NCI-H2029 treated with DMSO at 0.1 percent for 48 hours (cell line): ENCODE results near the gene STRAP.
"Not testable (repeated sequence)": the region's sequence is repeated elsewhere in the genome, so short reads cannot be mapped to it uniquely, and the experiment has no call there.

Source experiments
- DNase-seq: peaks from one replicate; lab custom pipeline; 2025; lab: John Stamatoyannopoulos, UW

Gene STRAP

DNA sequence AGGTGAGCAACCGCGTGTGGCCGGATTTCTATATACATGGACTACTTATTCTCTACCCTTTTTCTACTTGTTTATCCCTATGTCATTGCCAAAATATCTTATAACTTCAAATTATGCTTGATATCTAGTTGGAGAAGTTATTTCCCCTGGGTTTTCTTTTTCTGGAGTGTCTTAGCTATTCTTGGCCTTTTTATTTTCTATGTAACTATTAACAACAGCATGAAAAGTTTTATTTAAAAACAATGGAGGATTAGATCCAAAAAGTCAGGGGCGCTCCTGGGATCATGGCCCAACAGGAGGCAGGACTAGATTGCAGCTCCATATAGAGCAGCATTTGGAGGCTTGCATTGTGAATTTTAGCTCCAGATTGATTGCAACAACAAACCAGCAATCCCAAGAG is 8.6 kb upstream of the STRAP start:
- no peak for DNase-seq

DNA sequence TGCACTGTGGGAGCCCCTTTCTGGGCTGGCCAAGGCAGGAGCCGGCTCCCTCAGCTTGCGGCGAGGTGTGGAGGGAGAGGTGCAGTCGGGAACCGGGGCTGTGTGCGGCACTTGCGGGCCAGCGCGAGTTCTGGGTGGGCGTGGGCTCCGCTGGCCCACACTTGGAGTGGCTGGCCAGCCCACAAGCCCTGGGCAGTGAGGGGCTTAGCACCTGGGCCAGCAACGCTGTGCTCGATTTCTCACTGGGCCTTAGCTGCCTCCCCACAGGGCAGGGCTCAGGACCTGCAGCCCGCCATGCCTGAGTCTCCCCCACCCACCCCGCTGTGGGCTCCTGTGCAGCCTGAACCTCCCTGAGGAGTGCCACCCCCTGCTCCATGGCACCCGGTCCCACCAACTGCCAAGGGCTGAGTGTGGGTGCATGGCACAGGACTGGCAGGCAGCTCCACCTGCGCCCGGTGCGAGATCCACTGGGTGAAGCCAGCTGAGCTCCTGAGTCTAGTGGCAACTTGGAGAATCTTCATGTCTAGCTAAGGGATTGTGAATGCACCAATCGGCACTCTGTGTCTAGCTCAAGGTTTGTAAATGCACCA is 7.5 kb upstream of the STRAP start:
- DNase-seq, result not testable (repeated sequence)

GRCh38 chr12:15875863-15876262 is 6.3 kb upstream of the STRAP start:
- no peak for DNase-seq

GRCh38 chr12:15879413-15879812 is 2.8 kb upstream of the STRAP start:
- DNase-seq, result no peak

- peak; percentile 20 for DNase-seq
Observed at GRCh38 chr12:15880721-15881120, 1.5 kb upstream of the STRAP start.

DNA sequence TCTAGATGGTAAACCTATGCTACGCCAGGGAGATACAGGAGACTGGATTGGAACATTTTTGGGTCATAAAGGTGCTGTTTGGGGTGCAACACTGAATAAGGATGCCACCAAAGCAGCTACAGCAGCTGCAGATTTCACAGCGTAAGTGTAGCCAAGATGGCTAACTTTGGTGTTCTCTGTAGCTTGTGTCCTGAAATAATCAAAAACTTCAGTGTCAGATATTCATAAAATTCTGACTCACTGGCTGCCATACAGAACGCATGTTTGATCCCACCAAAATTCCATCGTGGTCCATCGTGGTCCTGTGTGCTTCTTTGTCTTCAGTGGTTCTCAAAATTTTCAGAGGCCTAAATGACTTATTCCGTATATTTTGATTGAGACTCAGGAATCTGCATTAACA is 1.3 kb downstream of the STRAP start:
- DNase-seq, result no peak

GRCh38 chr12:15886372-15887042 is 4.3 kb downstream of the STRAP start:
- peak; percentile 90 for DNase-seq

DNA sequence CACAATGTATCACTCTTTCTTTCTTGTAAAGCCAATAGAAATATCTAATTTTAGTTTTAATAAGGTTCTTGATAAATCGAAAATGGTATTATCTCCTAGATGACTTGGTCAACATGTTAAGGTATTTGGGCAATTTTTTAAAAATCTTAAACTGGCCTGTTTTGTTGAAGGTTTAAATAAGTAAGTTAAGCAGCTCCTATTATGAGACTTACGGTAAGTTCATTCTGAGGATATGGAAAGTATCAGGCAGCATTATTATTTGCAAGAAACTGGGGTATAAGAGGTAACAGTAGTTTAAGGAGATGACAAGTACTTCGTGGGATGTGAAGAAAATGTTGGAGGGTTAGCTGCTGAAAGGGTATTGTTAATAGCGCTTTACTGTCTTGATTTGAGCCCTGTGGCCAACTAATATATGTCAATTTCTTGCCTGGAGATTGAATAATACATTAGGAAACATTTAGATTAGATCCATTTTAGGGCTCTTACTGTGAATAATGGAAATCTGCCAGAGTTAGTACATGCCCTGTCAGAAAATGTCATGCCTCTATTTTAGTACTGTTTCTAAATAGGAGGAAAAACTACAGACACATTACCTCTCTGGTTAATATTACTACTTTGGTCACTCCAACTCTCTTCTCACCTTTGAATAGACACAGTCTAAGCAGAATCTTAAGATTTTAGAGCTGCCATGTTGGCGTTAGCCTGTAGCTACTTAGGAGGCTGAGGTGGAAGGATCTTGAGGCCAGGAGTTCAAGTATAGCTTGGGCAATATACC is 5.0 kb downstream of the STRAP start:
- no peak for DNase-seq

DNA sequence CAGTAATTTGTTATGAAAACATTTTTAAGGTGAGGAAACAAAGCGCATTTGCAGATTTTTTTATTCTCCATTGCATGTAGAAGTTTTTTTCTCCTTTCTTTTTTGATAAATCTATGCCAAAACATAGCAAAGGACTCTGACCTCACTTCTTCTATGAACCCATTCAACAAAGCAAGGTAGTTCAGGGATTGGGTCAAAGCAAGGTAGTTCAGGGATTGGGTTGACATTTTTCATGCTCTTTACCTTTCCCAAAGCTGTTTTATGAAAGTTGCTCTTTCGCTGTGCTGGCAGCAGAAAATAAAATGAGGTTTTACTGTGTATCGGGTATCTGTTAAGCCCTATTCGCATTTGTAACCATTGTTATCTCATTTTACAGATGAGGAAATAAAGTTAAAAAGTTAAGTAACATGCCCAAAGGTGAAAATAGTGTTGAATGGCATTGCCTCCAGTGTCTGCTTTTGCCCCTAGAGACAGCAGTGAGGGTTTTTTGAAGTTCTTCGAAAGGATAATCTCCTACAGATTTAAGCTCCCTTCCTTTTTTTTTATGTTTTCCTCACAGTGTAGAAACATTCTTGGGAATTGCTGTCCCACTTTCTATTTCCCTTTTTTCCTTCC is 10.6 kb downstream of the STRAP start:
- DNase-seq, result no peak

GRCh38 chr12:15893260-15893659 is 11.1 kb downstream of the STRAP start:
- DNase-seq, result no peak

GRCh38 chr12:15896867-15897266 is 14.7 kb downstream of the STRAP start:
- DNase-seq, result no peak

GRCh38 chr12:15897433-15897832 is 15.2 kb downstream of the STRAP start:
- no peak for DNase-seq

DNA sequence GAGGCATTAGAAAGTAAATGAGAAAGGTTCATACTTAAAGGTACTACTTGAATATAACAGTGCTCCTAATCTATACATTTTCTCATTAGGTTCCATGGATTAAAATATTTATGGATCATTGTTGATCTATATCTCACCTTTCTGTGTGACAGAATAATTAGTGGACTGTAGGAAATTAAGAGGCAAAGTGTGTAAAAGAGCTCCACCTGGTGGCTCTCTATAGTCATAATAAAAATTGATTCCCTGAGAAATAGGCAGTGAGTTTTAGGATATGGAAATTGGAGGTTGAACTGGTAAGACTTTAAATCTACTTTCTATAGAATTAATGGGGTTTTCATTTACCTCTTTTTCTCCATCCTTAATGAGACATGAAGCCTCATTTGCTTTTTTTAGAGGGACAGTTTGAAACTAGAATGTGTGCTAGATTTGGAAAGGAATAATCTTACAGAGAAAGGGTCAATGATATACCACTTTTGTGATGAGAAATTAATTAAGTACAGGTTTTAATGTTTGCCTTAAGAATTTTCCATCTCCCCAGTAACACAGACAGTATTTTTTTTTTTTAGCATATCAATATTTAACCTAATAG is 17.2 kb downstream of the STRAP start:
- DNase-seq, result peak; percentile 12

GRCh38 chr12:15904378-15904920 is 22.3 kb downstream of the STRAP start:
- DNase-seq, result no peak

GRCh38 chr12:15910468-15910863 is 28.3 kb downstream of the STRAP start:
- no peak for DNase-seq

DNA sequence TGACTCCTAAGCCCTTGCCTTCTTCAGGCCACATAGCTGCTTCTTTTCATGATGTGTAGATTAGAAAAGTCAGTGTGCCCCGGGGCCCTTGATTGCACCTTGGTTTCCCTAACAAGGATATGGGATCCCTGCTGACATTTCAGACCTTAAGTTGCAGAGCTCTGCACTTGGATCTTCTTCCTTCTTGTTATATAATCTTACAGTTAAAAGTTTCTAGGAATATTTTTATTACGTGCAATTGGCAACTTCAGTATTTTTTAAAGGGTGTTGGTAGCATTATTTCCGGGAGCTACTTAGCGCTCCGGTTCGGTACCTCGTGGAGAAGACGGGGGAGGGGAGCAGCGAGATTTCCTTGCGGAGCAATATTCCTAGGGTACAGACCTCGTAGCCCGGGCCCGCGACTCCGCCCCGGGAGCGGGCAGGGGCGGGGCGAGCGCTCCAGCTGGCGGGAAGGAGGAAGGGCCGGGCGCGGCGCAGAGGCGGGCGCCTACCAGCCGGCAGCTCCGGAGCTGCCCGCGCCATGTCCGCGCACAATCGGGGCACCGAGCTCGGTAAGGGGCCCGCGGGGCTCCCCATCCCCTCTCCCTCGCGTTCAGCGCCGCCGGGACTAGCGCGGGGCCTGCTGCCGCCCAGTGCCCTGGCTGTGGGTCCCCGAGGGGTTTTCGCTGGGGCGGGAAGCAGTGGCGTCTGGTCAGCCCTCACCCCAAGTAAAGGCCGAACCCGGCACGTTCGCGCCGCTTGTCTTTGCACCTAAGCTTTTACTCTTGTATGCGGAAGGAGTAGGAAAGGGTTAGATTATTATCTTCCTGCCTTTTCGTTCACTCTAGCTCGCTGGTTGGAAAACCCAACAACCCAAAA is 28.9 kb downstream of the STRAP start, which contains the start of gene DERA:
DERA (plus strand) TSS at position 469 of the 858 bp plus-strand sequence; CDS start at position 521, 52 bp downstream.
- peak; percentile 46 for DNase-seq

DNA sequence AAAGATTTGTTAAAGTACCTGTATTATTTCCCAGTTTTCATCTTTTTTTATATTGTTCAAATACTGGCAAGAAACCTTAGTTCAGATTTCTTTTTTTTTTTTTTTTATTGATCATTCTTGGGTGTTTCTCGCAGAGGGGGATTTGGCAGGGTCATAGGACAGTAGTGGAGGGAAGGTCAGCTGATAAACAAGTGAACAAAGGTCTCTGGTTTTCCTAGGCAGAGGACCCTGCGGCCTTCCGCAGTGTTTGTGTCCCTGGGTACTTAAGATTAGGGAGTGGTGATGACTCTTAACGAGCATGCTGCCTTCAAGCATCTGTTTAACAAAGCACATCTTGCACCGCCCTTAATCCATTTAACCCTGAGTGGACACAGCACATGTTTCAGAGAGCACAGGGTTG is 29.7 kb downstream of the STRAP start:
- not testable (repeated sequence) for DNase-seq

DNA sequence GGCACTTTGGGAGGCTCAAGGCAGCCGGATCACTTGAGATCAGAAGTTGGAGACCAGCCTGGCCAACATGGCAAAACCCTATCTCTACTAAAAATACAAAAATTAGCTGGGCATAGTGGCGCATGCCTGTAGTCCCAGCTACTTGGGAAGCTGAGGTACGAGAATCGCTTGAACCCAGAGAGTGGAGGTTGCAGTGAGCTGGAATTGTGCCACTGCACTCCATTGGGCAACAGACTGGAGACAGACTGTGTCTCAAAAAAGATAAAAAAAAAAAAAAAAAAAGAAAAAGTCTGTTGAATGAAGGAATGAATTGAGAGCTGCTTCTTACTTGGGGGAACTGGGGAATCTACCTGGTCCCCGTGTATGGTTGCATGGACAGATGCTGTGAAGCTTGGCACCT is 31.9 kb downstream of the STRAP start:
- DNase-seq, result not testable (repeated sequence)

DNA sequence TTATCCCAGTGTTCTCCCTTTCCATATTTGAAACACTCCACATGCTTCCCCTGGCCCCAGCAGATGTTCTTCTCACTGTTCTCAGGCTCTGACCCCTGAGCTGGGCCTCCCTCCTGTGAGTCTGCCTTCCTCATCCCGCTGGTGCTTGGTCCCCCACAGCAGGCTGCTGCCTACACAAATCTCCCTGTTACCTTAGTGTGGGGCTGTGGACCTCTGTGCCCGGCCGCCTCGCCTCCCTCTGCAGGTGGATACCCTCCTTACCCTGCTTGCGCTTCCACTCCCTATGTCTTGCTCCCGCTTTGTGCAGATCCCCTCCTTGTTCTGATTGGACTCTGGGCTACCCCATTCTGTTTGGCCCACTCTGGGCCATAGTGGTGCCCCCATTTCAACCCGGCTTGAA is 35.9 kb downstream of the STRAP start:
- DNase-seq, result no peak

DNA sequence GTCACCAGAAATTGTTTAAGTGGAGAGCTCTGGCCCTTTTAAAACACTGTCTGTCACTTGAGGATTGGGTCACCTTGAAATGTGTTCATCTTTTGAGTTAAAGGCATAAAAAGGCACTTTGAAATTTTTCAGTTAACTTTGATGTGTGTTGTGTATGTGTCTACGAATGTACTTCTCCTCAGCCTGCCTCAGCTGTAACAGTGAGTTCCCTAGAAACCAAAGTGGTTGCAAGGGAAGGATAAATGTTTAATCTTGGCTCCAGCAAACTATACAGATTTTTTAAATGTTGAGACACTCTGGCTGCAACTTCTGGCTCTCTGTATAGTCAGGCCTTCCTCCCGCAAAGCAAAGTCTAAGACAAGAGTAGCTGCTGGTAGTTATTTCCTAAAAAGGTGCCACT is 37.2 kb downstream of the STRAP start:
- no peak for DNase-seq

- DNase-seq, result no peak
Observed at GRCh38 chr12:15924956-15925355, 42.8 kb downstream of the STRAP start.
